ENCODE results near the gene TRRAP. TPM values are rescaled to one million over a fixed set of nuclear protein-coding genes. Genes with fewer than 3 reads are reported as not detected.

The TRRAP gene
- total and polyA plus RNA-seq, 4 donors = 4.3 to 22.7 (median 10.1) TPM

DNA sequence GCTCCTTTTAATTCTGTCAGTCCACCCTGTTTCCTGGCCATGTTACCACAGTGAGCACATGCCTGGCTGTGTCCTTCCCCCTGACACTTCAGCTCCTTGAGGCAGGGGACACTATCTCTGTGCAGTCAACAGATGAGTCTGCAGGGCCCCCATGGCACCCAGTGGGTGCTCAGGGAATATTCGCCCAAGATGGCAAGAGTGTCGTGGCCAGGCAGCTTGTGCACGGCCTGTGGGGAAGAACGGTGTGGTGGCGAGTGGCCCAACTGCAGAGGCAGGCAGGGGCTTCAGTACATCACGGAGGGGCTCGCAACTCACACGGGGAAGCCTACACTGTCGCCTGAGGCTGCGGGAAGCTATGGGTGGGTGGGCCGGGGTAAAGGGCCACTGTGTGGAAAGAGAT lies 91.1 kb downstream of the TRRAP start:
- Histone ChIP-seq H3K9ac (ENCODE audit: low read depth in 1 of 2, low read length in 2 of 2) (no peak overlapping the region), H3K4me3 (ENCODE audit: low read depth in 1 of 3, low read length in 3 of 3) (no peak overlapping the region), H3K9me3 (ENCODE audit: control insufficient read depth in 4 of 4, low read length in 3 of 4) (no peaks in the 10 kb centered on the region), H3K27ac (ENCODE audit: low read depth in 1 of 2, low read length in 2 of 2) (no peak overlapping the region), H3K27me3 (ENCODE audit: control insufficient read depth in 4 of 4, insufficient read depth in 4 of 4, low read length in 3 of 4) (no peaks in the 10 kb centered on the region), H3K4me1 (ENCODE audit: control insufficient read depth in 4 of 4, insufficient read depth in 4 of 4, low read length in 3 of 4) (no peaks in the 10 kb centered on the region), H3K36me3 (ENCODE audit: control insufficient read depth in 4 of 4, insufficient read depth in 3 of 4, low read depth in 1 of 4, low read length in 3 of 4) (peaks cover 42 to 91% (median 64%) of the 10 kb centered on the region in 4 donors)
- WGBS = 97% methylated on average over 11 of the region's 11 CpGs
- TF ChIP-seq, protein P1, sequence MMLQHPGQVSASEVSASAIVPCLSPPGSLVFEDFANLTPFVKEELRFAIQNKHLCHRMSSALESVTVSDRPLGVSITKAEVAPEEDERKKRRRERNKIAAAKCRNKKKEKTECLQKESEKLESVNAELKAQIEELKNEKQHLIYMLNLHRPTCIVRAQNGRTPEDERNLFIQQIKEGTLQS (IDR thresholded peaks at IDR 0.05) = no peak
- no peak for TF ChIP-seq EGR1 (IDR thresholded peaks at IDR 0.05; ENCODE audit: low read depth in 2 of 2)
- TF ChIP-seq, protein P2, sequence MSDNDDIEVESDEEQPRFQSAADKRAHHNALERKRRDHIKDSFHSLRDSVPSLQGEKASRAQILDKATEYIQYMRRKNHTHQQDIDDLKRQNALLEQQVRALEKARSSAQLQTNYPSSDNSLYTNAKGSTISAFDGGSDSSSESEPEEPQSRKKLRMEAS (IDR thresholded peaks at IDR 0.05) = no peak
- no peak for TF ChIP-seq TAF1 (conservative IDR thresholded peaks at IDR 0.05)
- TF ChIP-seq, protein P3, sequence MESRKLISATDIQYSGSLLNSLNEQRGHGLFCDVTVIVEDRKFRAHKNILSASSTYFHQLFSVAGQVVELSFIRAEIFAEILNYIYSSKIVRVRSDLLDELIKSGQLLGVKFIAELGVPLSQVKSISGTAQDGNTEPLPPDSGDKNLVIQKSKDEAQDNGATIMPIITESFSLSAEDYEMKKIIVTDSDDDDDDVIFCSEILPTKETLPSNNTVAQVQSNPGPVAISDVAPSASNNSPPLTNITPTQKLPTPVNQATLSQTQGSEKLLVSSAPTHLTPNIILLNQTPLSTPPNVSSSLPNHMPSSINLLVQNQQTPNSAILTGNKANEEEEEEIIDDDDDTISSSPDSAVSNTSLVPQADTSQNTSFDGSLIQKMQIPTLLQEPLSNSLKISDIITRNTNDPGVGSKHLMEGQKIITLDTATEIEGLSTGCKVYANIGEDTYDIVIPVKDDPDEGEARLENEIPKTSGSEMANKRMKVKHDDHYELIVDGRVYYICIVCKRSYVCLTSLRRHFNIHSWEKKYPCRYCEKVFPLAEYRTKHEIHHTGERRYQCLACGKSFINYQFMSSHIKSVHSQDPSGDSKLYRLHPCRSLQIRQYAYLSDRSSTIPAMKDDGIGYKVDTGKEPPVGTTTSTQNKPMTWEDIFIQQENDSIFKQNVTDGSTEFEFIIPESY (IDR thresholded peaks at IDR 0.05) = no peak
- TF ChIP-seq SP1 (IDR thresholded peaks at IDR 0.05) = no peak
- TF ChIP-seq YY1 (IDR thresholded peaks at IDR 0.05) = no peak
- TF ChIP-seq FOXA1 (IDR thresholded peaks at IDR 0.05) = no peak
- TF ChIP-seq, protein P4, sequence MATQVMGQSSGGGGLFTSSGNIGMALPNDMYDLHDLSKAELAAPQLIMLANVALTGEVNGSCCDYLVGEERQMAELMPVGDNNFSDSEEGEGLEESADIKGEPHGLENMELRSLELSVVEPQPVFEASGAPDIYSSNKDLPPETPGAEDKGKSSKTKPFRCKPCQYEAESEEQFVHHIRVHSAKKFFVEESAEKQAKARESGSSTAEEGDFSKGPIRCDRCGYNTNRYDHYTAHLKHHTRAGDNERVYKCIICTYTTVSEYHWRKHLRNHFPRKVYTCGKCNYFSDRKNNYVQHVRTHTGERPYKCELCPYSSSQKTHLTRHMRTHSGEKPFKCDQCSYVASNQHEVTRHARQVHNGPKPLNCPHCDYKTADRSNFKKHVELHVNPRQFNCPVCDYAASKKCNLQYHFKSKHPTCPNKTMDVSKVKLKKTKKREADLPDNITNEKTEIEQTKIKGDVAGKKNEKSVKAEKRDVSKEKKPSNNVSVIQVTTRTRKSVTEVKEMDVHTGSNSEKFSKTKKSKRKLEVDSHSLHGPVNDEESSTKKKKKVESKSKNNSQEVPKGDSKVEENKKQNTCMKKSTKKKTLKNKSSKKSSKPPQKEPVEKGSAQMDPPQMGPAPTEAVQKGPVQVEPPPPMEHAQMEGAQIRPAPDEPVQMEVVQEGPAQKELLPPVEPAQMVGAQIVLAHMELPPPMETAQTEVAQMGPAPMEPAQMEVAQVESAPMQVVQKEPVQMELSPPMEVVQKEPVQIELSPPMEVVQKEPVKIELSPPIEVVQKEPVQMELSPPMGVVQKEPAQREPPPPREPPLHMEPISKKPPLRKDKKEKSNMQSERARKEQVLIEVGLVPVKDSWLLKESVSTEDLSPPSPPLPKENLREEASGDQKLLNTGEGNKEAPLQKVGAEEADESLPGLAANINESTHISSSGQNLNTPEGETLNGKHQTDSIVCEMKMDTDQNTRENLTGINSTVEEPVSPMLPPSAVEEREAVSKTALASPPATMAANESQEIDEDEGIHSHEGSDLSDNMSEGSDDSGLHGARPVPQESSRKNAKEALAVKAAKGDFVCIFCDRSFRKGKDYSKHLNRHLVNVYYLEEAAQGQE (IDR thresholded peaks at IDR 0.05) = no peak
- TF ChIP-seq HNF4G (IDR thresholded peaks at IDR 0.05) = no peak
- TF ChIP-seq JUND (IDR thresholded peaks at IDR 0.05) = no peak
- no peak for TF ChIP-seq GABPA (IDR thresholded peaks at IDR 0.05 in 1 of 2, conservative IDR thresholded peaks at IDR 0.05 in 1 of 2)
- TF ChIP-seq, protein P5, sequence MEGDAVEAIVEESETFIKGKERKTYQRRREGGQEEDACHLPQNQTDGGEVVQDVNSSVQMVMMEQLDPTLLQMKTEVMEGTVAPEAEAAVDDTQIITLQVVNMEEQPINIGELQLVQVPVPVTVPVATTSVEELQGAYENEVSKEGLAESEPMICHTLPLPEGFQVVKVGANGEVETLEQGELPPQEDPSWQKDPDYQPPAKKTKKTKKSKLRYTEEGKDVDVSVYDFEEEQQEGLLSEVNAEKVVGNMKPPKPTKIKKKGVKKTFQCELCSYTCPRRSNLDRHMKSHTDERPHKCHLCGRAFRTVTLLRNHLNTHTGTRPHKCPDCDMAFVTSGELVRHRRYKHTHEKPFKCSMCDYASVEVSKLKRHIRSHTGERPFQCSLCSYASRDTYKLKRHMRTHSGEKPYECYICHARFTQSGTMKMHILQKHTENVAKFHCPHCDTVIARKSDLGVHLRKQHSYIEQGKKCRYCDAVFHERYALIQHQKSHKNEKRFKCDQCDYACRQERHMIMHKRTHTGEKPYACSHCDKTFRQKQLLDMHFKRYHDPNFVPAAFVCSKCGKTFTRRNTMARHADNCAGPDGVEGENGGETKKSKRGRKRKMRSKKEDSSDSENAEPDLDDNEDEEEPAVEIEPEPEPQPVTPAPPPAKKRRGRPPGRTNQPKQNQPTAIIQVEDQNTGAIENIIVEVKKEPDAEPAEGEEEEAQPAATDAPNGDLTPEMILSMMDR (IDR thresholded peaks at IDR 0.05; ENCODE audit: low read depth, low read length, missing input control) = no peak
- no peak for TF ChIP-seq HNF4A (conservative IDR thresholded peaks at IDR 0.05)
- TF ChIP-seq RAD21 (IDR thresholded peaks at IDR 0.05) = no peak
- TF ChIP-seq RXRA (IDR thresholded peaks at IDR 0.05) = no peak
- DNase-seq (ENCODE audit: low spot score) = no peak
